HG03159 (cell line): ENCODE data around the gene LVRN.
"Not testable (repeated sequence)": the region's sequence is repeated elsewhere in the genome, so short reads cannot be mapped to it uniquely, and the experiment has no call there.

ENCODE experiments used
- ATAC-seq: cut with Tn5 transposase; IDR thresholded peaks from one replicate; pipeline ENCODE4 v1.9.1; 2021; ENCODE audit warnings: mild to moderate bottlenecking, moderate library complexity; ENCODE audit not compliant: unreplicated experiment

The LVRN gene, protein sequence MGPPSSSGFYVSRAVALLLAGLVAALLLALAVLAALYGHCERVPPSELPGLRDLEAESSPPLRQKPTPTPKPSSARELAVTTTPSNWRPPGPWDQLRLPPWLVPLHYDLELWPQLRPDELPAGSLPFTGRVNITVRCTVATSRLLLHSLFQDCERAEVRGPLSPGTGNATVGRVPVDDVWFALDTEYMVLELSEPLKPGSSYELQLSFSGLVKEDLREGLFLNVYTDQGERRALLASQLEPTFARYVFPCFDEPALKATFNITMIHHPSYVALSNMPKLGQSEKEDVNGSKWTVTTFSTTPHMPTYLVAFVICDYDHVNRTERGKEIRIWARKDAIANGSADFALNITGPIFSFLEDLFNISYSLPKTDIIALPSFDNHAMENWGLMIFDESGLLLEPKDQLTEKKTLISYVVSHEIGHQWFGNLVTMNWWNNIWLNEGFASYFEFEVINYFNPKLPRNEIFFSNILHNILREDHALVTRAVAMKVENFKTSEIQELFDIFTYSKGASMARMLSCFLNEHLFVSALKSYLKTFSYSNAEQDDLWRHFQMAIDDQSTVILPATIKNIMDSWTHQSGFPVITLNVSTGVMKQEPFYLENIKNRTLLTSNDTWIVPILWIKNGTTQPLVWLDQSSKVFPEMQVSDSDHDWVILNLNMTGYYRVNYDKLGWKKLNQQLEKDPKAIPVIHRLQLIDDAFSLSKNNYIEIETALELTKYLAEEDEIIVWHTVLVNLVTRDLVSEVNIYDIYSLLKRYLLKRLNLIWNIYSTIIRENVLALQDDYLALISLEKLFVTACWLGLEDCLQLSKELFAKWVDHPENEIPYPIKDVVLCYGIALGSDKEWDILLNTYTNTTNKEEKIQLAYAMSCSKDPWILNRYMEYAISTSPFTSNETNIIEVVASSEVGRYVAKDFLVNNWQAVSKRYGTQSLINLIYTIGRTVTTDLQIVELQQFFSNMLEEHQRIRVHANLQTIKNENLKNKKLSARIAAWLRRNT

GRCh38 chr5:115962239-115962564 lies at the start of gene LVRN:
LVRN (plus strand) TSS chr5:115962475; CDS start chr5:115962618, 143 bp downstream.
- ATAC-seq: peak; percentile 8

DNA sequence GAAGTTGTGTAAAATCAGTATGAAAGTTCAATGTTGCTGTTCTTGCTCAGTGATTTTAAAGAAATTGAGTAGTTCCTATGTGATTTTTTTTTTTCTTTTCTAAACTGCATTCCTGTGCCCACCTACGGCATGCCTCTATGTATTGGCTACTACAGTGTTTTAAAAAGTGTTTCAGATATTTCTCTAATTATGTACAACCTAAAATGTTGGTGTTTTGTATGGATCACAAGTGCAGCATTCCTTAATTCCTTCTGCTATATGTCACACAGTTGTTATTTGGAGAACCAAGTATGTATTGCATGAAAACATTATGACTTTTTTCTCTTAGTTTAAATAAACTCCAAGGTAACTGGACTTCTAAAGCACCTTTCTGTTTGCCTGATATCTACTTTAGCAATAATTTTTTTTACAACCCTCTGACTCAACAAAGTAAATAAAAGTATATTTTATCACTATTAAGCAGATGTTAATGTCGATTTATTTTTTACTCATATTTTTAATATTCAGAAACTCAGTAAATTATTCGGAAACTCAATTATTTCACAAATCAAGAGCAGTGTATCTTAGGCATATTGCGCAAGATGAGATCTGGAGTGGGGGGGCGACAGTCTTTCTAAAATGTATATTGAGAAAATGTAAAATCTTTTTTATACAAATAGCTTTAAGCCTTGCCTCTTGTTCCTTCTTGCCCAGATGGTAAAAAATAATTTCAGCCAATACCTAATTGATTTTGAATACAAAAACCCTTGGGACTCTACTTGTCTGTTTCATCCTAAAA lies 48.5 kb upstream of the LVRN start:
- ATAC-seq: not testable (repeated sequence)

GRCh38 chr5:115920171-115920725 lies 42.0 kb upstream of the LVRN start:
- ATAC-seq: no peak

DNA sequence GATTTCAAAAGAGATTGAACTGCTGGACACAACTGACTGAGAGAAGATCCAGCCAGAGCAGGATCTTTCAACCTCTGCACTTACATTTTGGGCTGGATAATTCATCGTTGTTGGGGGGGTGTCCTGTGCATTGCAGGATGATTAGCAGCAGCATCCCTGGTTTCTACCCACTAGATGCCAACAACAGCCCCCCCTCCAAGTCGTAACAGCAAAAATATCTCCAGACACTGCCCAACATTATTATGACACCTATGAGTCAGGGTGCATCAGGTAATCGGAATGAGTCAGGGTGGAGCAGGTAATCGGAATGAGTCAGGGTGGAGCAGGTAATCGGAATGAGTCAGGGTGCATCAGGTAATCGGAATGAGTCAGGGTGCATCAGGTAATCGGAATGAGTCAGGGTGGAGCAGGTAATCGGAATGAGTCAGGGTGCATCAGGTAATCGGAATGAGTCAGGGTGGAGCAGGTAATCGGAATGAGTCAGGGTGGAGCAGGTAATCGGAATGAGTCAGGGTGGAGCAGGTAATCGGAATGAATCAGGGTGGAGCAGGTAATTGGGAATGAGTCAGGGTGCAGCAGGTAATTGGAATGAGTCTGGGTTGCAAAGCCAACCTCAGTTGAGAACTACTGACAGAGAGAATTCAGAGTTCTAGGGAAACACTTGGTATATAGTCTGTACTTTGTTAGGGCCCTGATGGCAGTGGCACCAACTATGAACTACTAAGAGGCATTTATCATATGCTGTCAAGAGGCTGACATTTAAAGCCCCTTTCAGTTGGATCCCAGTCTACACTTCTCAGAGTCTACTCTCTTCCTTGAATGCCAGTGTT lies 33.5 kb upstream of the LVRN start:
- ATAC-seq: not testable (repeated sequence)

- ATAC-seq: not testable (repeated sequence)
Observed at GRCh38 chr5:115930171-115930570, 32.1 kb upstream of the LVRN start.

GRCh38 chr5:115930630-115931337 lies 31.5 kb upstream of the LVRN start:
- ATAC-seq: no peak

- no peak for ATAC-seq
Observed at GRCh38 chr5:115932991-115933390, 29.3 kb upstream of the LVRN start.

DNA sequence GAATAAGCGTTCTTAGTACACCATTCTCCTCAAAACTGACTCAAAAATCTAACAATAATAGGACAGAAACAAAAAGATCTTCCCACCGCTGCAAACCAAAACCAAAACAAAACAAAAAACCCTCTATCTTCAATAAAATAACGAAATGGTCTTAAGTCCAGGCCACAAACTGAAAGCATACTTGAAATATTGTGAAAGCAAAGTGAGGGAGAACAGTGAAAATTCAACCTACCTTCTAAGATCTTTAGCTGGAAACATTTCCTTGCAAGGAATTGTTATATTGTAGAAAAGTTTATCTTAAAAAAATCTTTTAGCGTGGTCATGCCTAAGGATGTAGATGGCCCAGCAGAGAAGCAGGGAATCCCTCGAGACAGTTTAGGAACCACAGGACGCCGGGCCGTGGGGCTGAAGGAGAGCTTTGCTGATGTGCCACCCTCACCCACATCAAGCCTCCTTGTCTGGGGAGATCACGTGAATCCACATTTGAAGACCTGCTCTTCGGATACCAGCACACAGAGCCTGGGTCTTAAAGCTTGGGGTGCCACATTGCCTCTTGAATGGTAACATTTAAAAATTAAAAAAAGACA lies 27.8 kb upstream of the LVRN start:
- ATAC-seq: no peak

DNA sequence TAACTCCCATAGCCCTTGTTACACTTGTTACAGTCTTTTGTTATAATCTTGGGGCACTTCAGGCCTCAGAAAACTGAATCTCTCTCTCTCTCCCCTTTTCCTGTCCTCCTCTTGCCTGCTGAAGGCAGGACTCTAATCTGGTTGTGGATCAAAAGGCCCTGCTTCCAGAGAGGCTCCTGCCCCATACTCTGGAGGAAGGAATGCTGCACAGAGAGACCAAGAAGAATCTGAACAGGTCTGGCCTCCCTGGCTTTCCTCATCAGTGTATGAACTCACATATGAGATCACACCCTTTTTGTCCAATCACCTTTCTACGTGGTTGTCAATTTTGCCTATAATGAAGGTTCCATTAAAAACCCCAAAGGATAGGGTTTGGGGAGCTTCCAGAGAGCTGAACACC lies 26.2 kb upstream of the LVRN start:
- no peak for ATAC-seq

DNA sequence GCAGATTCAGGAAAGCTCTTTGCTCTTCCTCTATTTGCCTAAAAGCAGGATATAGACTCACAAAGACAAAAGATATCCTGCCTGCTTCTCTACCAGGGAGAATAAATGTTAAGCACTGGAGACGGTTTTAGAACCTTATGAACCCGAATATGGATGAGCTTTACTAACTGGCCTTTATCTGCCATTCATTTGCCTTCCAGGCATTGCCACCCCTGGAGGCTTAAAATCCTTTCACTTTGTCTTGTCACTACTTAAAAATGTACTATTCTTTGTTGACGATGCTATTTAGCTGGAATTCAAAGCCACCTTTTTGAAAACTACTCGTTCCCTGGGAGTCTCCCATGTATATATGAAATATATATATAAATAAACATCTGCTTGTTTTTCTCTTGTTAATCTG lies 23.2 kb upstream of the LVRN start:
- no peak for ATAC-seq

DNA sequence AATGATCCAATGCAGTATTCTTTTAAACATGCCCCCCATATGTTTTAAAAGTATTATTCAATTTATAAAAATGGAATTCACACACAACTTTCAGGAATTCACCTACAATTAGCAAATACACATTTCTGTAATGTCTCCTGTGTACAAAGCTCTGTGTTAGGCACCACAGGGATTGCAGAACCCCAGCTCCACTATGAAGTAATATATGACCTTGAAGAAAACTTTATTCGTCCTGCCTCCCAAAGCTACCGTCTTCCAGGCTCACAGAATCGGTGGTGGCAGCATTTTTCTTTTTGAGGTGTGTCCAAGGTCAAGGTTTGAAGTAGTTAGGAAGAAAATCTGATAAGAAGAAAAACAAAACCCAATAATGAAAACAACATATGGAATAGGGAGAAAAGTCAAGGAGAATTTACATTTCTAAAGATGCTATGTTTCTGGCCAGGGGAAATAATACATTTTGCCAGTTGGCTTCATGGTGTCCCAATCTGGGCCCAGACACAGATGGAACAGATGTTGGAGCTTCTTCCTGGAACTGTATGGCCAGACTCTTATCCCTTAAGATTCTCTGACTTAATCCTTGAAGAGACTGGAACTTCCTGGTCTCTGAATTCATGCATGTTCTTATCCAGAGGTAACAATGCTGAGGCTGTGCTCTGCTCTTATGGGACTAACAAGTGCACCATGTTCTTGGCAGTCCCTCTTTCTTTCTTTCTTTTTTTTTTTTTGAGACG lies 22.0 kb upstream of the LVRN start:
- no peak for ATAC-seq

- ATAC-seq: no peak
Observed at GRCh38 chr5:115941051-115941675, 21.1 kb upstream of the LVRN start.

DNA sequence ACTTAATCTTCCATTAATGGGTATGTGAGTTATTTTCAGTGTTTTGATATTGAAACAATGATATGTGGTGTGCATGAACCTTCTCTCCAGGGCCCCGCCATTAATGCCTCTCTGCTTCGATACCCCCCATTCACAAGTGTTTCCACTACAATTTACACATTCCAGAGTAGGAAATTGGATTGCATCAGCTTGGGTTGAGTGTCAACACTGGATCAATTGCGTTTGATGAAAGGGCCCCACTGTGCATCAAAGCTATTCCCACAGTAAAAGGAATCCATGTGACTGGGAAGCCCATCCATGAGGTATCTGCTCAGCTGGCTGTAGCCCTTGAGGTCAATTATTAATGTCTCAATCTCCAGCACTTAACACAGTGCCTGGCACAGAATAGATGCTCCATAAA lies 17.8 kb upstream of the LVRN start:
- no peak for ATAC-seq

- ATAC-seq: no peak
Observed at GRCh38 chr5:115946655-115947054, 15.6 kb upstream of the LVRN start.

GRCh38 chr5:115947260-115947659 lies 15.0 kb upstream of the LVRN start:
- no peak for ATAC-seq

- no peak for ATAC-seq
Observed at GRCh38 chr5:115948091-115948534, 14.2 kb upstream of the LVRN start.

- no peak for ATAC-seq
Observed at GRCh38 chr5:115949096-115949495, 13.2 kb upstream of the LVRN start.

DNA sequence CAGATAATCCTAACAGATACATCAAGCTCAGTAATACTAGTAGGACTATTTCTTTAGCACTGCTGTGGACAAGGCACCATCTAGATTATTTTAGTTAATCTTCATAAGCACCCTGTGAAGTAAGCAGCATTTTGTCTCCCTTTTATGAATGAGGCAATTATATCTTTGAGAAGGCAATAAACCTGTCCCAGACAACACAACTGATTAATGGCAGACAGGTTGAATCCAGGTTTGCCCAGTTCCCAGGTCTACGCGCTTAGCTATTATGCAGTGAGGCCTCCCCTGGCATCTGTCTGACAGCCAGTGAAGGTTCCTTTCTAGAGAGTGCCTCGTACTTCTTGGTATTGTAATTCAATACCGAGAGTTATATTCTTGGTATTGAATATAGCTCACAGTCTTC lies 9.7 kb upstream of the LVRN start:
- no peak for ATAC-seq
